ENCODE data around the gene LSAMP.
A peak's percentile ranks its signal among the peaks of the same experiment; 100 is the strongest.

Gene LSAMP

DNA sequence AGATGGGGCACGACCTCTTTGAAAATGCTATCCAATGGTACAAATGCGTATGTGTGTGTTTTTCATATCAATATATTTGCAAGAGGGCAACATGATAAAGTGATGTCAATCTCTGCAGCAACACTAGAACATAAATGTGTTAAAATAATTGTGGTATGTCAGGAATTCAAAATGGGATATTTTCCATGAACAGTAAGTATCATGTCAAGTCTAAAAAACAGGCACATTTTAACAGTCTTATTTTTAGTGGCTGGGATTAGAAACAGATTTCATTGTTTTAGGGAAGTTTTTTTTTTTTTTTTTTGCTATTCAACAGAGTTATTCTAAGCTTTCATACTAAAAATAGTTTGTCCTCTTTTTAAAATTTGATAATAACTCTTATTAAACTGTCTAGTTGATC lies 612.2 kb downstream of the LSAMP start:
- Histone ChIP-seq H3K4me1 (ENCODE audit: control insufficient read depth, insufficient read depth, low read length) (peaks cover 6% of the 10 kb centered on the region), H3K9ac (ENCODE audit: low read depth, low read length) (no peak overlapping the region), H3K4me3 (ENCODE audit: low read depth, low read length) (no peak overlapping the region), H3K27me3 (ENCODE audit: control insufficient read depth, insufficient read depth, low read length) (no peaks in the 10 kb centered on the region), H3K9me3 (ENCODE audit: control insufficient read depth, insufficient read depth, low read length) (no peaks in the 10 kb centered on the region), H3K36me3 (ENCODE audit: control insufficient read depth, insufficient read depth, low read length) (no peaks in the 10 kb centered on the region)

- H3K36me3 ChIP-seq (ENCODE audit: control insufficient read depth, insufficient read depth, low read length) = no peaks in the 10 kb centered on the region
- no peak overlapping the region for H3K4me3 ChIP-seq (ENCODE audit: low read depth, low read length)
- H3K9ac ChIP-seq (ENCODE audit: low read depth, low read length) = no peak overlapping the region
- H3K27me3 ChIP-seq (ENCODE audit: control insufficient read depth, insufficient read depth, low read length) = no peaks in the 10 kb centered on the region
- peaks cover 6% of the 10 kb centered on the region for H3K4me1 ChIP-seq (ENCODE audit: control insufficient read depth, insufficient read depth, low read length)
- H3K9me3 ChIP-seq (ENCODE audit: control insufficient read depth, insufficient read depth, low read length) = no peaks in the 10 kb centered on the region
These were observed 613.0 kb downstream of the LSAMP start for GRCh38 chr3:115832265-115832664.

- Histone ChIP-seq H3K4me3 (ENCODE audit: low read depth, low read length) (no peak overlapping the region), H3K9me3 (ENCODE audit: control insufficient read depth, insufficient read depth, low read length) (no peaks in the 10 kb centered on the region), H3K36me3 (ENCODE audit: control insufficient read depth, insufficient read depth, low read length) (no peaks in the 10 kb centered on the region), H3K4me1 (ENCODE audit: control insufficient read depth, insufficient read depth, low read length) (peaks cover 6% of the 10 kb centered on the region), H3K27me3 (ENCODE audit: control insufficient read depth, insufficient read depth, low read length) (no peaks in the 10 kb centered on the region), H3K9ac (ENCODE audit: low read depth, low read length) (no peak overlapping the region)
These were observed 613.4 kb downstream of the LSAMP start for GRCh38 chr3:115831864-115832263.

DNA sequence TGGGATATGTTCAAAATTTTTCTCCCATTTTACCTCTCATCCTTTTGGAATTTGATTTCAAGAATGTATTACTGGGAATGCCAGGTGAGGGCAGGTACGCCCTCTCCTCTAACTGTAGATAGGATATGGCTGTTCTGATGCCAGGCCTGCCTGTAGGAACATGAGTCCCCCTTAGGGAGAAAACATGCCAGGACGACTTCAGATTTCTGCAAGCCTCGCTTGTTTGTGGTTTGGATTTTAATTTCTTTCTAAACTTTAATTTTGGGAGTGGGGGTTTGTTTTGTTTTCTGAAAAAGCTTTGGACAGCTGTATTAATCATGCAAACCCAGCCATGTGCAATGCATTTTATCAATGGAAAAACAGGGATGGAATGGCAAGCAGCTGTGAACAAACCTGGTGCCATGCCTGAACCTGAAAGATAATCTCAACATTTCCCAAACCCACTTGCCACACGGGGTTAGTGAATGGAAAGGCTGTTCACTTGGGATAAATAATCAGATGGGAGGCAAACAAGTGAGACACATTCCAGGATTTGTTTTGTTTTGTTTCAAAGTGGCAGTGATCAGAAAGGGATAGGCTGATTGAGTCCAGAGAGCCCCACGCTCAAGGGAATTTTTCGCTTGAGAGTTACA lies 614.4 kb downstream of the LSAMP start:
- Histone ChIP-seq H3K4me3 (ENCODE audit: low read depth, low read length) (no peak overlapping the region), H3K9me3 (ENCODE audit: control insufficient read depth, insufficient read depth, low read length) (no peaks in the 10 kb centered on the region), H3K9ac (ENCODE audit: low read depth, low read length) (peak overlapping the region; percentile 4), H3K27me3 (ENCODE audit: control insufficient read depth, insufficient read depth, low read length) (no peaks in the 10 kb centered on the region), H3K36me3 (ENCODE audit: control insufficient read depth, insufficient read depth, low read length) (no peaks in the 10 kb centered on the region), H3K4me1 (ENCODE audit: control insufficient read depth, insufficient read depth, low read length) (peaks cover 6% of the 10 kb centered on the region)

GRCh38 chr3:115828401-115828800 lies 616.9 kb downstream of the LSAMP start:
- H3K9ac ChIP-seq (ENCODE audit: low read depth, low read length) = no peak overlapping the region
- no peaks in the 10 kb centered on the region for H3K9me3 ChIP-seq (ENCODE audit: control insufficient read depth, insufficient read depth, low read length)
- no peaks in the 10 kb centered on the region for H3K36me3 ChIP-seq (ENCODE audit: control insufficient read depth, insufficient read depth, low read length)
- no peaks in the 10 kb centered on the region for H3K27me3 ChIP-seq (ENCODE audit: control insufficient read depth, insufficient read depth, low read length)
- H3K4me1 ChIP-seq (ENCODE audit: control insufficient read depth, insufficient read depth, low read length) = peaks cover 6% of the 10 kb centered on the region
- no peak overlapping the region for H3K4me3 ChIP-seq (ENCODE audit: low read depth, low read length)

GRCh38 chr3:115827495-115827894 lies 617.8 kb downstream of the LSAMP start:
- Histone ChIP-seq H3K27me3 (ENCODE audit: control insufficient read depth, insufficient read depth, low read length) (no peaks in the 10 kb centered on the region), H3K4me1 (ENCODE audit: control insufficient read depth, insufficient read depth, low read length) (peaks cover 6% of the 10 kb centered on the region), H3K9me3 (ENCODE audit: control insufficient read depth, insufficient read depth, low read length) (no peaks in the 10 kb centered on the region), H3K9ac (ENCODE audit: low read depth, low read length) (no peak overlapping the region), H3K36me3 (ENCODE audit: control insufficient read depth, insufficient read depth, low read length) (no peaks in the 10 kb centered on the region), H3K4me3 (ENCODE audit: low read depth, low read length) (no peak overlapping the region)

DNA sequence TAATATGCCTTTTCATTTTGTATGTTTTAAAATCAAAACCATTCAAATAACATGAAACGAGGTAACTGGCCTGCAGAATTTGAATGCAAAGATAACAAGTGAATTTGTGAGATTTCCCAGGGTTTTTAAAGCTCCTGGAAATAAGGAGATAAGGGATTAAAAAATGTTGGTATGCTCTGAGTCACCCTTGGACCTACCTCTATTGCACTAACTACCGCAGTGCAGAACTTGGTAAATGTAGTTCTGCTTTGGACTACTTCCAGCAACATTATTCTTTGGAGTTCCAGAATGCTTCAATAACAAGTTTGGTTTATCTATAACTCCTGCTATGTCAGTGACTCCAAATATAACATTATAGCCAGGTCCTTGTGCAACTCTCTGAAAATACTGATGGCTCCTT lies 620.2 kb downstream of the LSAMP start:
- no peaks in the 10 kb centered on the region for H3K36me3 ChIP-seq (ENCODE audit: control insufficient read depth, insufficient read depth, low read length)
- H3K4me3 ChIP-seq (ENCODE audit: low read depth, low read length) = no peak overlapping the region
- H3K9me3 ChIP-seq (ENCODE audit: control insufficient read depth, insufficient read depth, low read length) = no peaks in the 10 kb centered on the region
- no peak overlapping the region for H3K9ac ChIP-seq (ENCODE audit: low read depth, low read length)
- no peaks in the 10 kb centered on the region for H3K4me1 ChIP-seq (ENCODE audit: control insufficient read depth, insufficient read depth, low read length)
- no peaks in the 10 kb centered on the region for H3K27me3 ChIP-seq (ENCODE audit: control insufficient read depth, insufficient read depth, low read length)

- Histone ChIP-seq H3K9me3 (ENCODE audit: control insufficient read depth, insufficient read depth, low read length) (no peaks in the 10 kb centered on the region), H3K4me1 (ENCODE audit: control insufficient read depth, insufficient read depth, low read length) (no peaks in the 10 kb centered on the region), H3K36me3 (ENCODE audit: control insufficient read depth, insufficient read depth, low read length) (no peaks in the 10 kb centered on the region), H3K9ac (ENCODE audit: low read depth, low read length) (no peak overlapping the region), H3K4me3 (ENCODE audit: low read depth, low read length) (no peak overlapping the region), H3K27me3 (ENCODE audit: control insufficient read depth, insufficient read depth, low read length) (no peaks in the 10 kb centered on the region)
These were observed 622.2 kb downstream of the LSAMP start for GRCh38 chr3:115823083-115823482.

DNA sequence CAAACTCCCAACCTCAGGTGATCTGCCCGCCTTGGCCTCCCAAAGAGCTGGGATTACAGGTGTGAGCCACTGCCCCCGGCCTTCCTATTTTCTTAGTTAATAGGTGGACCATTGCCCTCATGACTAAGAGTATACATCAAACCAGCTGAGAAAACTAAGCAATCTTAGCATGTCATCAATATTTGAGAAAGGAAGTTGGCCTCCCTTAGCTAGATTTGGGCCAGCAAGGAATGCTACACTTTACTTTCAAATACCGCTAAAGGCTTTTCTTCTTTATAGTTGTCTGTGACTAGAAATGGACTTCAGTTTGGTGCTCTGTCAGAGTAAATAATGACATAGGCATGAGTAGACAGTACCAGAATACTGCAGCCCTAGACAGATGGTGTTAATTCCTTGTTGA lies 622.7 kb downstream of the LSAMP start:
- H3K9ac ChIP-seq (ENCODE audit: low read depth, low read length) = no peak overlapping the region
- no peaks in the 10 kb centered on the region for H3K36me3 ChIP-seq (ENCODE audit: control insufficient read depth, insufficient read depth, low read length)
- no peak overlapping the region for H3K4me3 ChIP-seq (ENCODE audit: low read depth, low read length)
- H3K4me1 ChIP-seq (ENCODE audit: control insufficient read depth, insufficient read depth, low read length) = no peaks in the 10 kb centered on the region
- H3K27me3 ChIP-seq (ENCODE audit: control insufficient read depth, insufficient read depth, low read length) = no peaks in the 10 kb centered on the region
- H3K9me3 ChIP-seq (ENCODE audit: control insufficient read depth, insufficient read depth, low read length) = no peaks in the 10 kb centered on the region

- Histone ChIP-seq H3K4me1 (ENCODE audit: control insufficient read depth, insufficient read depth, low read length) (no peaks in the 10 kb centered on the region), H3K9me3 (ENCODE audit: control insufficient read depth, insufficient read depth, low read length) (no peaks in the 10 kb centered on the region), H3K9ac (ENCODE audit: low read depth, low read length) (no peak overlapping the region), H3K36me3 (ENCODE audit: control insufficient read depth, insufficient read depth, low read length) (no peaks in the 10 kb centered on the region), H3K27me3 (ENCODE audit: control insufficient read depth, insufficient read depth, low read length) (no peaks in the 10 kb centered on the region), H3K4me3 (ENCODE audit: low read depth, low read length) (no peak overlapping the region)
These were observed 625.4 kb downstream of the LSAMP start for GRCh38 chr3:115819785-115820384.

DNA sequence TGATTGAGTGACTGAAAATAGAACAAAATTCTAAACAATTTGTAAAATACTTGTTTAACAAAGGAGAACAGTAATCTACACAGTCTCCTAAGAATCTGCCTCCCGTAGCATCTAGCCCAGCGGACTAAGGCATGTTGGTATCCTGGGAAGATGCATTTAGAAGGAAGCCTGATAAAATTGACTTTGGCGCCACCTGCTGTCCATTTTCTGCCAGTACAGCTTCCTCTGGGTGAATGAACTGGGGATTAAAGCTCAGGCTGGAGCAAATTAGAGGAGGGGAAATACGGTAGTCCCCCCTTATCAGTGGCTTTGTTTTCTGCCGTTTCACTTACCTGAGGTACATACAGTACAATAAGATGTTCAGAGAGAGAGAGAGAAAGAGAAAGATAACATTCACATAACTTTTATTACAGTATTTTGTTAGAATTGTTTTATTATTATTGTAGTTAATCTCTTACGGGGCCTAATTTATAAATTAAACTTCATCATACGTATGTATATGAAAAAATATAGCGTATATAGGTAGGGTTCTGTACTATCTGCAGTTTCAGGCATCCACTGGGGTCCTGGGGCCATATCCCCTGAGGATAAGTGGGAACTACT lies 630.4 kb downstream of the LSAMP start:
- H3K4me1 ChIP-seq (ENCODE audit: control insufficient read depth, insufficient read depth, low read length) = peaks cover 7% of the 10 kb centered on the region
- H3K9me3 ChIP-seq (ENCODE audit: control insufficient read depth, insufficient read depth, low read length) = no peaks in the 10 kb centered on the region
- H3K36me3 ChIP-seq (ENCODE audit: control insufficient read depth, insufficient read depth, low read length) = no peaks in the 10 kb centered on the region
- no peak overlapping the region for H3K9ac ChIP-seq (ENCODE audit: low read depth, low read length)
- H3K4me3 ChIP-seq (ENCODE audit: low read depth, low read length) = no peak overlapping the region
- no peaks in the 10 kb centered on the region for H3K27me3 ChIP-seq (ENCODE audit: control insufficient read depth, insufficient read depth, low read length)

- Histone ChIP-seq H3K4me1 (ENCODE audit: control insufficient read depth, insufficient read depth, low read length) (peaks cover 7% of the 10 kb centered on the region), H3K9me3 (ENCODE audit: control insufficient read depth, insufficient read depth, low read length) (no peaks in the 10 kb centered on the region), H3K9ac (ENCODE audit: low read depth, low read length) (no peak overlapping the region), H3K27me3 (ENCODE audit: control insufficient read depth, insufficient read depth, low read length) (no peaks in the 10 kb centered on the region), H3K4me3 (ENCODE audit: low read depth, low read length) (no peak overlapping the region), H3K36me3 (ENCODE audit: control insufficient read depth, insufficient read depth, low read length) (no peaks in the 10 kb centered on the region)
These were observed 631.3 kb downstream of the LSAMP start for GRCh38 chr3:115814006-115814405.
